ENCODE results near the gene DHRS11.
"Not testable (repeated sequence)": the region's sequence is repeated elsewhere in the genome, so short reads cannot be mapped to it uniquely, and the experiment has no call there.

Gene DHRS11

GRCh38 chr17:36594626-36595401, 3.1 kb downstream of the DHRS11 start:
- no peak for DNase-seq

GRCh38 chr17:36597226-36597625, 5.5 kb downstream of the DHRS11 start:
- no peak for DNase-seq

GRCh38 chr17:36597866-36598777, 6.4 kb downstream of the DHRS11 start:
- no peak for DNase-seq

- DNase-seq, result no peak
These were observed 7.3 kb downstream of the DHRS11 start for GRCh38 chr17:36598951-36599401.

- no peak for DNase-seq
These were observed 8.0 kb downstream of the DHRS11 start for GRCh38 chr17:36599546-36600250.

GRCh38 chr17:36600465-36600864, 8.8 kb downstream of the DHRS11 start:
- no peak for DNase-seq

GRCh38 chr17:36600936-36601302, 9.2 kb downstream of the DHRS11 start:
- DNase-seq, result peak in 1 of 2 donors; percentile 37

- DNase-seq, result peak; percentile 71 to 84
These were observed 9.8 kb downstream of the DHRS11 start, which contains the start of gene MRM1 for GRCh38 chr17:36601303-36602029. Gene MRM1 (plus strand): TSS chr17:36601583. CDS start chr17:36601811, 228 bp downstream.

- DNase-seq, result no peak
These were observed 10.5 kb downstream of the DHRS11 start for GRCh38 chr17:36602030-36602748.

- DNase-seq, result peak in 1 of 2 donors; percentile 54
These were observed 11.3 kb downstream of the DHRS11 start for GRCh38 chr17:36602924-36603384.

GRCh38 chr17:36605028-36605427, 13.3 kb downstream of the DHRS11 start:
- not testable (repeated sequence) for DNase-seq

- no peak for DNase-seq
These were observed 16.6 kb downstream of the DHRS11 start for GRCh38 chr17:36608280-36608679.

- DNase-seq, result no peak
These were observed 17.3 kb downstream of the DHRS11 start for GRCh38 chr17:36608794-36609497.

- no peak for DNase-seq
These were observed 17.8 kb downstream of the DHRS11 start for GRCh38 chr17:36609498-36609862.

GRCh38 chr17:36610474-36610873, 18.8 kb downstream of the DHRS11 start:
- DNase-seq, result no peak

- DNase-seq, result no peak
These were observed 19.8 kb downstream of the DHRS11 start for GRCh38 chr17:36611345-36612072.

- DNase-seq, result no peak
These were observed 20.6 kb downstream of the DHRS11 start for GRCh38 chr17:36612323-36612722.

GRCh38 chr17:36613155-36613554, 21.5 kb downstream of the DHRS11 start:
- DNase-seq, result no peak

GRCh38 chr17:36614081-36614480, 22.4 kb downstream of the DHRS11 start:
- DNase-seq, result no peak

- no peak for DNase-seq
These were observed 23.3 kb downstream of the DHRS11 start for GRCh38 chr17:36614933-36615332.
